CD4-positive, alpha-beta T cell treated with Interleukin-10 for 1 hour (primary cell): ENCODE results near the gene SLC26A1.
"Not testable (repeated sequence)": the region's sequence is repeated elsewhere in the genome, so short reads cannot be mapped to it uniquely, and the experiment has no call there.

Source experiments
- DNase-seq: peaks from one replicate; pipeline ENCODE4 v3.0.0-alpha.2; 2020

The SLC26A1 gene

GRCh38 chr4:952881-953573 is 40.2 kb downstream of the SLC26A1 start:
- no peak for DNase-seq

GRCh38 chr4:951594-952468 is 41.4 kb downstream of the SLC26A1 start:
- DNase-seq, result no peak

GRCh38 chr4:951186-951585 is 42.0 kb downstream of the SLC26A1 start:
- no peak for DNase-seq

GRCh38 chr4:950136-951020 is 42.8 kb downstream of the SLC26A1 start:
- no peak for DNase-seq

GRCh38 chr4:949656-950055 is 43.5 kb downstream of the SLC26A1 start:
- no peak for DNase-seq

GRCh38 chr4:948936-949300 is 44.3 kb downstream of the SLC26A1 start:
- DNase-seq, result no peak

GRCh38 chr4:948101-948935 is 44.9 kb downstream of the SLC26A1 start:
- no peak for DNase-seq

GRCh38 chr4:947491-947971 is 45.7 kb downstream of the SLC26A1 start:
- no peak for DNase-seq

GRCh38 chr4:946517-947471 is 46.4 kb downstream of the SLC26A1 start:
- no peak for DNase-seq

GRCh38 chr4:946103-946450 is 47.1 kb downstream of the SLC26A1 start:
- no peak for DNase-seq

GRCh38 chr4:945274-946102 is 47.7 kb downstream of the SLC26A1 start:
- no peak for DNase-seq

GRCh38 chr4:939508-939907 is 53.7 kb downstream of the SLC26A1 start:
- DNase-seq, result not testable (repeated sequence)
